ENCODE data around the gene GATAD2A. TPM values are rescaled to one million over a fixed set of nuclear protein-coding genes. Genes with fewer than 3 reads are reported as not detected.
A peak's percentile ranks its signal among the peaks of the same experiment; 100 is the strongest.

The GATAD2A gene
- polyA plus RNA-seq, 1 experiment: 24.2 TPM

GRCh38 chr19:19540064-19540714, 134.7 kb downstream of the GATAD2A start:
- ChIA-PET CTCF (interaction anchor here (1.0 to 1.9 kb wide), 4 partner anchors 8 to 104 kb away, joined by 3 to 8 read pairs (median 5); partner anchors contain the start of gene GMIP), POLR2A (no interaction called here)
- no peak for TF ChIP-seq CTCF (IDR thresholded peaks at IDR 0.05; ENCODE audit: insufficient read depth, low read depth, low read length)
- H3K27me3 ChIP-seq (ENCODE audit: control insufficient read depth, insufficient read depth, low read length): peaks cover 3% of the 10 kb centered on the region
- DNase-seq (ENCODE audit: low read depth): no peak
- H3K4me3 ChIP-seq (ENCODE audit: low read depth, low read length): no peak overlapping the region
- H3K36me3 ChIP-seq (ENCODE audit: control insufficient read depth, insufficient read depth, low read length): no peaks in the 10 kb centered on the region

GRCh38 chr19:19540715-19541515, 135.4 kb downstream of the GATAD2A start:
- no peak for DNase-seq (ENCODE audit: low read depth)
- POLR2A ChIA-PET: no interaction called here

GRCh38 chr19:19541616-19542015, 136.1 kb downstream of the GATAD2A start:
- CTCF ChIA-PET: interaction anchor here (0.9 to 1.6 kb wide), 3 partner anchors 9 to 102 kb away, joined by 5 to 8 read pairs (median 6); partner anchors contain the start of gene GMIP
- peaks cover 3% of the 10 kb centered on the region for H3K27me3 ChIP-seq (ENCODE audit: control insufficient read depth, insufficient read depth, low read length)
- DNase-seq (ENCODE audit: low read depth): no peak
- POLR2A ChIA-PET: no interaction called here
- TF ChIP-seq CTCF (IDR thresholded peaks at IDR 0.05; ENCODE audit: insufficient read depth, low read depth, low read length): no peak
- H3K4me3 ChIP-seq (ENCODE audit: low read depth, low read length): no peak overlapping the region
- no peaks in the 10 kb centered on the region for H3K36me3 ChIP-seq (ENCODE audit: control insufficient read depth, insufficient read depth, low read length)

More at GRCh38 chr19:19540715-19541515, 135.4 kb downstream of the GATAD2A start:
- Histone ChIP-seq H3K4me3 (ENCODE audit: low read depth, low read length) (peak overlapping the region; percentile 19), H3K27me3 (ENCODE audit: control insufficient read depth, insufficient read depth, low read length) (peaks cover 3% of the 10 kb centered on the region), H3K36me3 (ENCODE audit: control insufficient read depth, insufficient read depth, low read length) (no peaks in the 10 kb centered on the region)
- TF ChIP-seq CTCF (IDR thresholded peaks at IDR 0.05; ENCODE audit: insufficient read depth, low read depth, low read length): no peak
- CTCF ChIA-PET: interaction anchor here (0.9 to 1.6 kb wide), 4 partner anchors 9 to 103 kb away, joined by 3 to 8 read pairs (median 6); partner anchors contain the start of gene GMIP

GRCh38 chr19:19542507-19542906, 137.0 kb downstream of the GATAD2A start:
- peaks cover 3% of the 10 kb centered on the region for H3K27me3 ChIP-seq (ENCODE audit: control insufficient read depth, insufficient read depth, low read length)
- CTCF ChIA-PET: interaction anchor here (2.1 kb wide), 1 partner anchor 11 kb away, joined by 16 read pairs; no protein-coding TSS in a partner anchor
- POLR2A ChIA-PET: no interaction called here
- no peak for DNase-seq (ENCODE audit: low read depth)
- H3K36me3 ChIP-seq (ENCODE audit: control insufficient read depth, insufficient read depth, low read length): no peaks in the 10 kb centered on the region
- TF ChIP-seq CTCF (IDR thresholded peaks at IDR 0.05; ENCODE audit: insufficient read depth, low read depth, low read length): no peak
- no peak overlapping the region for H3K4me3 ChIP-seq (ENCODE audit: low read depth, low read length)

- POLR2A ChIA-PET: no interaction called here
- TF ChIP-seq CTCF (IDR thresholded peaks at IDR 0.05; ENCODE audit: insufficient read depth, low read depth, low read length): no peak
- no peak for DNase-seq (ENCODE audit: low read depth)
- Histone ChIP-seq H3K36me3 (ENCODE audit: control insufficient read depth, insufficient read depth, low read length) (no peaks in the 10 kb centered on the region), H3K27me3 (ENCODE audit: control insufficient read depth, insufficient read depth, low read length) (peaks cover 3% of the 10 kb centered on the region; the same call in 1 of the 2 replicates), H3K4me3 (ENCODE audit: low read depth, low read length) (no peak overlapping the region)
- CTCF ChIA-PET: interaction anchor here (2.1 kb wide), 1 partner anchor 10 kb away, joined by 16 read pairs; no protein-coding TSS in a partner anchor
Observed at GRCh38 chr19:19543101-19543500, 137.6 kb downstream of the GATAD2A start.
